ENCODE results near the gene NDUFS4.
A peak's percentile ranks its signal among the peaks of the same experiment; 100 is the strongest.
"Not testable (repeated sequence)": the region's sequence is repeated elsewhere in the genome, so short reads cannot be mapped to it uniquely, and the experiment has no call there.

NDUFS4 gene

GRCh38 chr5:53575831-53576230 lies 15.4 kb downstream of the NDUFS4 start:
- no peak for DNase-seq

- DNase-seq = no peak
Measured at GRCh38 chr5:53576674-53577073, 16.2 kb downstream of the NDUFS4 start.

GRCh38 chr5:53578854-53579253 lies 18.4 kb downstream of the NDUFS4 start:
- no peak for DNase-seq

GRCh38 chr5:53580547-53580946 lies 20.1 kb downstream of the NDUFS4 start:
- DNase-seq = no peak

GRCh38 chr5:53582225-53582624 lies 21.8 kb downstream of the NDUFS4 start:
- DNase-seq = no peak

- no peak for DNase-seq
Measured at GRCh38 chr5:53590759-53591158, 30.3 kb downstream of the NDUFS4 start.

GRCh38 chr5:53594419-53594818 lies 34.0 kb downstream of the NDUFS4 start:
- DNase-seq = no peak

GRCh38 chr5:53597894-53598293 lies 37.5 kb downstream of the NDUFS4 start:
- no peak for DNase-seq

GRCh38 chr5:53601570-53601969 lies 41.1 kb downstream of the NDUFS4 start:
- DNase-seq = peak; percentile 32

- DNase-seq = no peak
Measured at GRCh38 chr5:53603009-53603687, 42.7 kb downstream of the NDUFS4 start.

GRCh38 chr5:53604309-53604708 lies 43.9 kb downstream of the NDUFS4 start:
- DNase-seq = no peak

- peak; percentile 45 for DNase-seq
Measured at GRCh38 chr5:53607886-53608285, 47.4 kb downstream of the NDUFS4 start.

GRCh38 chr5:53608897-53609296 lies 48.5 kb downstream of the NDUFS4 start:
- DNase-seq = not testable (repeated sequence)

- no peak for DNase-seq
Measured at GRCh38 chr5:53613061-53613460, 52.6 kb downstream of the NDUFS4 start.

- DNase-seq = no peak
Measured at GRCh38 chr5:53613536-53613935, 53.1 kb downstream of the NDUFS4 start.

GRCh38 chr5:53614376-53614885 lies 54.0 kb downstream of the NDUFS4 start:
- no peak for DNase-seq

GRCh38 chr5:53616939-53617549 lies 56.6 kb downstream of the NDUFS4 start:
- DNase-seq = peak; percentile 4

GRCh38 chr5:53631251-53631650 lies 70.8 kb downstream of the NDUFS4 start:
- DNase-seq = no peak

GRCh38 chr5:53642061-53642460 lies 81.6 kb downstream of the NDUFS4 start:
- DNase-seq = peak; percentile 28

- no peak for DNase-seq
Measured at GRCh38 chr5:53643445-53643844, 83.0 kb downstream of the NDUFS4 start.

- no peak for DNase-seq
Measured at GRCh38 chr5:53645078-53645477, 84.6 kb downstream of the NDUFS4 start.

GRCh38 chr5:53649352-53649751 lies 88.9 kb downstream of the NDUFS4 start:
- DNase-seq = no peak

GRCh38 chr5:53660573-53660972 lies 100.1 kb downstream of the NDUFS4 start:
- DNase-seq = not testable (repeated sequence)

- not testable (repeated sequence) for DNase-seq
Measured at GRCh38 chr5:53665313-53665712, 104.9 kb downstream of the NDUFS4 start.

All from fibroblast of skin of scalp (primary cell).